Measurements from ENCODE around the gene CT47C1.

CT47C1 gene

DNA sequence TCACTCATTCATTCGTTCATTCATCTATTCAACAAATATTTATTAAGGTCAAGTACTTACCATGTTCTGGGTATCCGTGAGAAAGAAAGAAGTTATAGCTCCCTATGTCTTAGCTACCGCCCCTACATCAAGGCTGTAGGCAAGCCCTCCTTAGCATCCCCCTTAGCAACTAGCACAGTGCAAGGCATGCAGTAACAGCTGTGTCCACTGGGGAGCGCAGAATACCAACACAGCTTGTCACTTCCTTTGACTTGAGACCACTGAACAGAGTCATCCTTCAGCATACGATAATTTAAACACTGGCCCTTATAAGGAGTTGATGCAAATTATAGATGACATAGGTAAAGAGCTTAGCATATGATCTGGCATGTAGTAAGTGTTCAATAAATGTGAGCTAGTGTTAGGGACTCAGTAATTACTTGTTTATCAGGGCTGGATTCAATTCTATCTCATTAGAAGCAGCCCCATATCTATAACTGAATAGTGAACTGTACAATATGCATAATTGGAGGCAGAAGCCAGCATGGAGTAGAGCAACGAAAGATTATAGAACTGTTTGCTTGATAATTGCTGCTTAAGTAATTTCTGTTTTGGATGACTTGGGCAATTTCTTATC, 46.1 kb downstream of the CT47C1 start:
- TF ChIP-seq, protein P1, sequence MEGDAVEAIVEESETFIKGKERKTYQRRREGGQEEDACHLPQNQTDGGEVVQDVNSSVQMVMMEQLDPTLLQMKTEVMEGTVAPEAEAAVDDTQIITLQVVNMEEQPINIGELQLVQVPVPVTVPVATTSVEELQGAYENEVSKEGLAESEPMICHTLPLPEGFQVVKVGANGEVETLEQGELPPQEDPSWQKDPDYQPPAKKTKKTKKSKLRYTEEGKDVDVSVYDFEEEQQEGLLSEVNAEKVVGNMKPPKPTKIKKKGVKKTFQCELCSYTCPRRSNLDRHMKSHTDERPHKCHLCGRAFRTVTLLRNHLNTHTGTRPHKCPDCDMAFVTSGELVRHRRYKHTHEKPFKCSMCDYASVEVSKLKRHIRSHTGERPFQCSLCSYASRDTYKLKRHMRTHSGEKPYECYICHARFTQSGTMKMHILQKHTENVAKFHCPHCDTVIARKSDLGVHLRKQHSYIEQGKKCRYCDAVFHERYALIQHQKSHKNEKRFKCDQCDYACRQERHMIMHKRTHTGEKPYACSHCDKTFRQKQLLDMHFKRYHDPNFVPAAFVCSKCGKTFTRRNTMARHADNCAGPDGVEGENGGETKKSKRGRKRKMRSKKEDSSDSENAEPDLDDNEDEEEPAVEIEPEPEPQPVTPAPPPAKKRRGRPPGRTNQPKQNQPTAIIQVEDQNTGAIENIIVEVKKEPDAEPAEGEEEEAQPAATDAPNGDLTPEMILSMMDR (IDR thresholded peaks at IDR 0.05; ENCODE audit: insufficient read depth, low read depth, low read length, missing control alignments), result peak; percentile 73
- H3K4me3 ChIP-seq (ENCODE audit: low read depth, low read length), result no peak overlapping the region
- peak; percentile 57 for DNase-seq (ENCODE audit: low read depth)

DNA sequence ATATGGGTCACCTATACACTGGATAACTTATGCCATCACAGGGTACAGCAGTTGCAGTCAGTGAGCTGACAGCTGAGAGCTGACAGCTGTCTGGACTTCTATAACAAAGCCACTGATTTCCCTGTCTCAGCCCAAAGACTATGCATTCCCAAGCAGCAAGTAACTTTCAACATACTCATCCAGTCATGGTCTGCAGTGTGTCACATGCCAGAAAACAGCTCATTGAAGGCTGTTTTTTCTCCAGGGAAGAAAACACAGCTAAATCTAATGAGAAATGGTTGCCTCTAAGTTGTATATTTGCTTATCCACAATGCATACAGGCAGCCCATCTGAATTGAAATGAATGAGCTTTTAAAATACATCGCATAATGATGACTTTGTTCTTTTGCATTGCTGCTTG, 48.5 kb downstream of the CT47C1 start:
- TF ChIP-seq, protein P1 (IDR thresholded peaks at IDR 0.05; ENCODE audit: insufficient read depth, low read depth, low read length, missing control alignments), result no peak
- H3K4me3 ChIP-seq (ENCODE audit: low read depth, low read length), result no peak overlapping the region
- no peak for DNase-seq (ENCODE audit: low read depth)

Data from GM12865 (cell line).